Measurements from ENCODE around the gene H1-8. TPM values are rescaled to one million over a fixed set of nuclear protein-coding genes. Genes with fewer than 3 reads are reported as not detected.

The H1-8 gene
- total and polyA plus RNA-seq, 2 donors: 0.09 to 0.78 TPM

- no peak for DNase-seq (ENCODE audit: low read depth in 6 of 9, low spot score in 9 of 9)
- H3K27me3 ChIP-seq (ENCODE audit: control insufficient read depth in 2 of 2, insufficient read depth in 1 of 2, low read length in 1 of 2): no peaks in the 10 kb centered on the region
- H3K36me3 ChIP-seq (ENCODE audit: control insufficient read depth in 2 of 2, insufficient read depth in 2 of 2, low read length in 1 of 2): peaks cover 67 to 68% of the 10 kb centered on the region in 2 donors
- WGBS: 97% methylated on average over 22 of the region's 22 CpGs
- no peak overlapping the region for H3K4me3 ChIP-seq (ENCODE audit: low read length in 2 of 2)
- H3K4me1 ChIP-seq (ENCODE audit: control insufficient read depth in 2 of 2, insufficient read depth in 2 of 2, low read length in 2 of 2): peaks cover 19 to 32% of the 10 kb centered on the region in 2 donors
- H3K9me3 ChIP-seq (ENCODE audit: control insufficient read depth in 2 of 2, insufficient read depth in 1 of 2, low read length in 1 of 2): no peaks in the 10 kb centered on the region
- no peak overlapping the region for H3K27ac ChIP-seq (ENCODE audit: low read depth in 1 of 2, low read length in 1 of 2)
These were observed 28.9 kb downstream of the H1-8 start for GRCh38 chr3:129571605-129572547.

GRCh38 chr3:129572603-129573002, 29.6 kb downstream of the H1-8 start:
- H3K27me3 ChIP-seq (ENCODE audit: control insufficient read depth in 2 of 2, insufficient read depth in 1 of 2, low read length in 1 of 2): no peaks in the 10 kb centered on the region
- peaks cover 60 to 61% of the 10 kb centered on the region in 2 donors for H3K36me3 ChIP-seq (ENCODE audit: control insufficient read depth in 2 of 2, insufficient read depth in 2 of 2, low read length in 1 of 2)
- no peak overlapping the region for H3K27ac ChIP-seq (ENCODE audit: low read depth in 1 of 2, low read length in 1 of 2)
- H3K4me1 ChIP-seq (ENCODE audit: control insufficient read depth in 2 of 2, insufficient read depth in 2 of 2, low read length in 2 of 2): peaks cover 26 to 39% of the 10 kb centered on the region in 2 donors
- WGBS: 94% methylated on average over 18 of the region's 18 CpGs
- no peaks in the 10 kb centered on the region for H3K9me3 ChIP-seq (ENCODE audit: control insufficient read depth in 2 of 2, insufficient read depth in 1 of 2, low read length in 1 of 2)
- no peak overlapping the region for H3K4me3 ChIP-seq (ENCODE audit: low read length in 2 of 2)
- no peak for DNase-seq (ENCODE audit: low read depth in 6 of 9, low spot score in 9 of 9)

GRCh38 chr3:129573493-129573892, 30.5 kb downstream of the H1-8 start:
- no peak overlapping the region for H3K4me3 ChIP-seq (ENCODE audit: low read length in 2 of 2)
- H3K4me1 ChIP-seq (ENCODE audit: control insufficient read depth in 2 of 2, insufficient read depth in 2 of 2, low read length in 2 of 2): peaks cover 35 to 48% of the 10 kb centered on the region in 2 donors
- no peak overlapping the region for H3K27ac ChIP-seq (ENCODE audit: low read depth in 1 of 2, low read length in 1 of 2)
- H3K36me3 ChIP-seq (ENCODE audit: control insufficient read depth in 2 of 2, insufficient read depth in 2 of 2, low read length in 1 of 2): peaks cover 60 to 62% of the 10 kb centered on the region in 2 donors
- no peaks in the 10 kb centered on the region for H3K27me3 ChIP-seq (ENCODE audit: control insufficient read depth in 2 of 2, insufficient read depth in 1 of 2, low read length in 1 of 2)
- H3K9me3 ChIP-seq (ENCODE audit: control insufficient read depth in 2 of 2, insufficient read depth in 1 of 2, low read length in 1 of 2): peaks cover 0 to 5% of the 10 kb centered on the region in 2 donors
- 94% methylated on average over 14 of the region's 14 CpGs for WGBS
- DNase-seq (ENCODE audit: low read depth in 6 of 9, low spot score in 9 of 9): no peak

GRCh38 chr3:129574206-129574605, 31.2 kb downstream of the H1-8 start:
- Histone ChIP-seq H3K36me3 (ENCODE audit: control insufficient read depth in 2 of 2, insufficient read depth in 2 of 2, low read length in 1 of 2) (peaks cover 60 to 63% of the 10 kb centered on the region in 2 donors), H3K27ac (ENCODE audit: low read depth in 1 of 2, low read length in 1 of 2) (peak overlapping the region in 1 of 2 donors; percentile 58), H3K4me1 (ENCODE audit: control insufficient read depth in 2 of 2, insufficient read depth in 2 of 2, low read length in 2 of 2) (peaks cover 42 to 55% of the 10 kb centered on the region in 2 donors), H3K27me3 (ENCODE audit: control insufficient read depth in 2 of 2, insufficient read depth in 1 of 2, low read length in 1 of 2) (no peaks in the 10 kb centered on the region), H3K4me3 (ENCODE audit: low read length in 2 of 2) (no peak overlapping the region), H3K9me3 (ENCODE audit: control insufficient read depth in 2 of 2, insufficient read depth in 1 of 2, low read length in 1 of 2) (peaks cover 0 to 5% of the 10 kb centered on the region in 2 donors)
- DNase-seq (ENCODE audit: low read depth in 6 of 9, low spot score in 9 of 9): no peak
- 98% methylated on average over 24 of the region's 24 CpGs for WGBS

GRCh38 chr3:129575233-129575996, 32.4 kb downstream of the H1-8 start:
- H3K27me3 ChIP-seq (ENCODE audit: control insufficient read depth in 2 of 2, insufficient read depth in 1 of 2, low read length in 1 of 2): no peaks in the 10 kb centered on the region
- H3K4me1 ChIP-seq (ENCODE audit: control insufficient read depth in 2 of 2, insufficient read depth in 2 of 2, low read length in 2 of 2): peaks cover 46 to 60% of the 10 kb centered on the region in 2 donors
- DNase-seq (ENCODE audit: low read depth in 6 of 9, low spot score in 9 of 9): peak in 1 of 9 donors; percentile 33
- 92% methylated on average over 19 of the region's 19 CpGs for WGBS
- peak overlapping the region; percentile 96 to 100 for H3K27ac ChIP-seq (ENCODE audit: low read depth in 1 of 2, low read length in 1 of 2)
- H3K9me3 ChIP-seq (ENCODE audit: control insufficient read depth in 2 of 2, insufficient read depth in 1 of 2, low read length in 1 of 2): peaks cover 0 to 5% of the 10 kb centered on the region in 2 donors
- no peak overlapping the region for H3K4me3 ChIP-seq (ENCODE audit: low read length in 2 of 2)
- H3K36me3 ChIP-seq (ENCODE audit: control insufficient read depth in 2 of 2, insufficient read depth in 2 of 2, low read length in 1 of 2): peaks cover 56 to 62% of the 10 kb centered on the region in 2 donors

GRCh38 chr3:129575997-129576384, 33.0 kb downstream of the H1-8 start:
- no peak overlapping the region for H3K4me3 ChIP-seq (ENCODE audit: low read length in 2 of 2)
- 53% methylated on average over 10 of the region's 10 CpGs for WGBS
- peaks cover 0 to 5% of the 10 kb centered on the region in 2 donors for H3K9me3 ChIP-seq (ENCODE audit: control insufficient read depth in 2 of 2, insufficient read depth in 1 of 2, low read length in 1 of 2)
- H3K36me3 ChIP-seq (ENCODE audit: control insufficient read depth in 2 of 2, insufficient read depth in 2 of 2, low read length in 1 of 2): peaks cover 52 to 62% of the 10 kb centered on the region in 2 donors
- no peaks in the 10 kb centered on the region for H3K27me3 ChIP-seq (ENCODE audit: control insufficient read depth in 2 of 2, insufficient read depth in 1 of 2, low read length in 1 of 2)
- DNase-seq (ENCODE audit: low read depth in 6 of 9, low spot score in 9 of 9): peak in 2 of 9 donors; percentile 46 to 74
- peaks cover 46 to 60% of the 10 kb centered on the region in 2 donors for H3K4me1 ChIP-seq (ENCODE audit: control insufficient read depth in 2 of 2, insufficient read depth in 2 of 2, low read length in 2 of 2)
- H3K27ac ChIP-seq (ENCODE audit: low read depth in 1 of 2, low read length in 1 of 2): peak overlapping the region; percentile 96 to 100

- H3K4me1 ChIP-seq (ENCODE audit: control insufficient read depth in 2 of 2, insufficient read depth in 2 of 2, low read length in 2 of 2): peaks cover 46 to 60% of the 10 kb centered on the region in 2 donors
- peaks cover 0 to 5% of the 10 kb centered on the region in 2 donors for H3K9me3 ChIP-seq (ENCODE audit: control insufficient read depth in 2 of 2, insufficient read depth in 1 of 2, low read length in 1 of 2)
- DNase-seq (ENCODE audit: low read depth in 6 of 9, low spot score in 9 of 9): peak; percentile 78 to 96 (median 87)
- WGBS: 39% methylated on average over 18 of the region's 18 CpGs
- no peaks in the 10 kb centered on the region for H3K27me3 ChIP-seq (ENCODE audit: control insufficient read depth in 2 of 2, insufficient read depth in 1 of 2, low read length in 1 of 2)
- peak overlapping the region; percentile 98 to 100 for H3K27ac ChIP-seq (ENCODE audit: low read depth in 1 of 2, low read length in 1 of 2)
- H3K36me3 ChIP-seq (ENCODE audit: control insufficient read depth in 2 of 2, insufficient read depth in 2 of 2, low read length in 1 of 2): peaks cover 52 to 62% of the 10 kb centered on the region in 2 donors
- H3K4me3 ChIP-seq (ENCODE audit: low read length in 2 of 2): peak overlapping the region; percentile 4 to 15
These were observed 33.8 kb downstream of the H1-8 start for GRCh38 chr3:129576514-129577352.

- peak overlapping the region in 1 of 2 donors; percentile 2 for H3K4me3 ChIP-seq (ENCODE audit: low read length in 2 of 2)
- H3K36me3 ChIP-seq (ENCODE audit: control insufficient read depth in 2 of 2, insufficient read depth in 2 of 2, low read length in 1 of 2): peaks cover 52 to 63% of the 10 kb centered on the region in 2 donors
- DNase-seq (ENCODE audit: low read depth in 6 of 9, low spot score in 9 of 9): peak in 4 of 9 donors; percentile 42 to 64 (median 54)
- peak overlapping the region; percentile 98 to 100 for H3K27ac ChIP-seq (ENCODE audit: low read depth in 1 of 2, low read length in 1 of 2)
- H3K9me3 ChIP-seq (ENCODE audit: control insufficient read depth in 2 of 2, insufficient read depth in 1 of 2, low read length in 1 of 2): peaks cover 0 to 5% of the 10 kb centered on the region in 2 donors
- 24% methylated on average over 17 of the region's 17 CpGs for WGBS
- H3K4me1 ChIP-seq (ENCODE audit: control insufficient read depth in 2 of 2, insufficient read depth in 2 of 2, low read length in 2 of 2): peaks cover 46 to 60% of the 10 kb centered on the region in 2 donors
- H3K27me3 ChIP-seq (ENCODE audit: control insufficient read depth in 2 of 2, insufficient read depth in 1 of 2, low read length in 1 of 2): no peaks in the 10 kb centered on the region
These were observed 34.4 kb downstream of the H1-8 start for GRCh38 chr3:129577366-129577765.
